Hepatocyte (in vitro differentiated cells): ENCODE results near the gene GUCY2F. TPM values are rescaled to one million over a fixed set of nuclear protein-coding genes. Genes with fewer than 3 reads are reported as not detected.
A peak's percentile ranks its signal among the peaks of the same experiment; 100 is the strongest.

Source experiments
- DNase-seq: peaks from one replicate; pipeline ENCODE4 v3.0.0-alpha.2; 2016; ENCODE audit warnings: low spot score
- H2AFZ ChIP-seq: fragments of 200-600 bp; sonication (generic); 2 replicates; pipeline ENCODE4 v1.6.0; 2016; ENCODE audit warnings: antibody characterized with exemption, mild to moderate bottlenecking
- H3K27ac ChIP-seq: fragments of 200-600 bp; sonication (generic); 2 replicates; pipeline ENCODE4 v1.5.1; 2016; ENCODE audit warnings: mild to moderate bottlenecking
- H3K27me3 ChIP-seq: fragments of 200-600 bp; sonication (generic); 2 replicates; pipeline ENCODE4 v1.6.1; 2016
- H3K36me3 ChIP-seq: fragments of 200-600 bp; sonication (generic); replicated peaks from 2 replicates; pipeline ENCODE4 v1.5.1; 2016; ENCODE audit warnings: low read depth; ENCODE audit not compliant: insufficient read depth
- H3K4me1 ChIP-seq: fragments of 200-600 bp; sonication (generic); 2 replicates; pipeline ENCODE4 v1.5.1; 2016; ENCODE audit warnings: mild to moderate bottlenecking, moderate library complexity; ENCODE audit not compliant: insufficient read depth
- H3K4me2 ChIP-seq: fragments of 200-600 bp; sonication (generic); 2 replicates; pipeline ENCODE4 v1.6.0; 2016
- H3K4me3 ChIP-seq: fragments of 200-600 bp; sonication (generic); 2 replicates; pipeline ENCODE4 v1.5.1; 2016; ENCODE audit warnings: mild to moderate bottlenecking
- H3K79me2 ChIP-seq: fragments of 200-600 bp; sonication (generic); 2 replicates; pipeline ENCODE4 v1.6.0; 2017; ENCODE audit warnings: mild to moderate bottlenecking
- H3K9me2 ChIP-seq: fragments of 200-600 bp; sonication (generic); replicated peaks from 2 replicates; pipeline ENCODE4 v1.6.0; 2017; ENCODE audit warnings: mild to moderate bottlenecking; ENCODE audit not compliant: insufficient read depth
- H3K9me3 ChIP-seq: fragments of 200-600 bp; sonication (generic); 2 replicates; pipeline ENCODE4 v1.5.1; 2016; ENCODE audit warnings: low read depth, mild to moderate bottlenecking
- H4K20me1 ChIP-seq: fragments of 200-600 bp; sonication (generic); 2 replicates; pipeline ENCODE4 v1.6.0; 2016; ENCODE audit warnings: mild to moderate bottlenecking; ENCODE audit not compliant: insufficient read depth, poor library complexity, severe bottlenecking
- EZH2 ChIP-seq: fragments of 200-600 bp; sonication (generic); IDR thresholded peaks from 2 replicates; pipeline ENCODE4 v1.6.1; 2016; ENCODE audit warnings: antibody characterized with exemption, mild to moderate bottlenecking, borderline replicate concordance
- EZH2phosphoT487 ChIP-seq: fragments of 200-600 bp; sonication (generic); IDR thresholded peaks from one replicate; pipeline ENCODE4 v1.6.1; 2018; ENCODE audit warnings: antibody characterized with exemption, mild to moderate bottlenecking, low read depth, moderate library complexity; ENCODE audit not compliant: unreplicated experiment, severe bottlenecking
- WGBS: methylation state at CpG from one replicate; pipeline ENCODE4 v1.1.6; 2016; ENCODE audit warnings: low lambda C conversion rate; ENCODE audit errors: missing lambda C conversion rate; 5-methylcytosine and 5-hydroxymethylcytosine counted together
- polyA plus RNA-seq: library from polyadenylated mRNA; unstranded; fragments of >200 nt; fragmentation: Nextera tagmentation; extraction: Ambion mirVana; gene quantifications from 2 replicates; pipeline ENCODE4 v1.2.1, GENCODE V29; 2016
- total RNA-seq: library from RNA; depleted of rRNA; stranded (reverse); fragments of >200 nt; gene quantifications from 2 replicates; pipeline ENCODE4 v1.2.3, GENCODE V29; 2014
- TF ChIP-seq, protein P1 (sequence below): fragments of 200-600 bp; sonication (generic); IDR thresholded peaks from 2 replicates; pipeline ENCODE4 v1.5.1; 2016; ENCODE audit warnings: antibody characterized with exemption, mild to moderate bottlenecking; ENCODE audit not compliant: poor library complexity

The GUCY2F gene
- total and polyA plus RNA-seq, 2 experiments from 2014 or later: not detected

DNA sequence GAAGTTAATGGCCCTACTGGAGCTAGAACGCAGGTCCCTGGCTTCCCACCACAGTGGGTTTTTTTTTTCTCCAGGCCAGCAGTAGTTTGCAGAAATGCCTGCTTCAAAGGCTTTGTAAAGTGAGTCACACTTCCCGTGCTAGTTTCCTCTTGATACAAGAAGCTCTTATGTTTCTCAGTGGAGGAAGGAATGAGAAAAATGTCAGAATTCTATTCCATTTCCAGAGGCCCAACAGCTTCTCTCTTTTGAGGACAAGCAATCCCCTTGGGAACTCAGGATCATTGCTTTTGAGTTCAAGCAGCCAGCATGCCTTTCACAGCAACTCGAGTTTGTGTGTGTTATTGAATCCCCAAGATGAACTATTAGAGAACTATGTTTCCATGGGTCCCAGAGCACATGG is 134.3 kb downstream of the GUCY2F start:
- no peaks in the 10 kb centered on the region for H3K27me3 ChIP-seq
- H2AFZ ChIP-seq: no peak overlapping the region
- H3K4me3 ChIP-seq: no peak overlapping the region
- no peaks in the 10 kb centered on the region for H3K9me2 ChIP-seq
- TF ChIP-seq EZH2phosphoT487: no peak
- TF ChIP-seq, protein P1, sequence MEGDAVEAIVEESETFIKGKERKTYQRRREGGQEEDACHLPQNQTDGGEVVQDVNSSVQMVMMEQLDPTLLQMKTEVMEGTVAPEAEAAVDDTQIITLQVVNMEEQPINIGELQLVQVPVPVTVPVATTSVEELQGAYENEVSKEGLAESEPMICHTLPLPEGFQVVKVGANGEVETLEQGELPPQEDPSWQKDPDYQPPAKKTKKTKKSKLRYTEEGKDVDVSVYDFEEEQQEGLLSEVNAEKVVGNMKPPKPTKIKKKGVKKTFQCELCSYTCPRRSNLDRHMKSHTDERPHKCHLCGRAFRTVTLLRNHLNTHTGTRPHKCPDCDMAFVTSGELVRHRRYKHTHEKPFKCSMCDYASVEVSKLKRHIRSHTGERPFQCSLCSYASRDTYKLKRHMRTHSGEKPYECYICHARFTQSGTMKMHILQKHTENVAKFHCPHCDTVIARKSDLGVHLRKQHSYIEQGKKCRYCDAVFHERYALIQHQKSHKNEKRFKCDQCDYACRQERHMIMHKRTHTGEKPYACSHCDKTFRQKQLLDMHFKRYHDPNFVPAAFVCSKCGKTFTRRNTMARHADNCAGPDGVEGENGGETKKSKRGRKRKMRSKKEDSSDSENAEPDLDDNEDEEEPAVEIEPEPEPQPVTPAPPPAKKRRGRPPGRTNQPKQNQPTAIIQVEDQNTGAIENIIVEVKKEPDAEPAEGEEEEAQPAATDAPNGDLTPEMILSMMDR: no peak
- no peak for TF ChIP-seq EZH2
- peaks cover 17% of the 10 kb centered on the region for H3K4me1 ChIP-seq
- H4K20me1 ChIP-seq: no peaks in the 10 kb centered on the region
- H3K79me2 ChIP-seq: no peaks in the 10 kb centered on the region
- H3K27ac ChIP-seq: peak overlapping the region; percentile 67
- DNase-seq: peak; percentile 58
- WGBS: 26% methylated on average over 3 of the region's 3 CpGs
- no peaks in the 10 kb centered on the region for H3K9me3 ChIP-seq
- H3K4me2 ChIP-seq: no peak overlapping the region
- no peaks in the 10 kb centered on the region for H3K36me3 ChIP-seq

DNA sequence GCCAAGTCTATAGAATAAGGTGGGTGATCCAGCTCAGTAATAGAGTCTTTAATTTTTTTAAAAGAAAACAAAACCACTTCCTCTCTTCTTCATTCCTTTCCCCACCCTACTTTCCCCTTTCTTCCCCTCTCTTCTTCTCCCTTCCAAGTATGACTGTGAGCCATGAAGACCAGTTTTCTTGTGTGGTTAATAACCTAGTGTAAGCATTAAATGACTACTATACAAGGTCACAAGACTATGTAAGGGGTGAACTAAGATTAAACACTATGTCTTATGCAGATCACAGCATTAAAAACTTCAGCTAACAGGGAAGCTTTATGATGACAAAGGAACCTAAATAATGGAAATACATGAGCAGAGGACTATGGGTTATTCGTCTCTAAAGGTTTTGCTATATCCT is 135.4 kb downstream of the GUCY2F start:
- Histone ChIP-seq H3K9me2 (no peaks in the 10 kb centered on the region), H3K9me3 (no peaks in the 10 kb centered on the region), H4K20me1 (no peaks in the 10 kb centered on the region), H3K27me3 (no peaks in the 10 kb centered on the region), H3K27ac (no peak overlapping the region), H2AFZ (no peak overlapping the region), H3K4me1 (peaks cover 6% of the 10 kb centered on the region), H3K79me2 (no peaks in the 10 kb centered on the region), H3K4me3 (no peak overlapping the region), H3K36me3 (no peaks in the 10 kb centered on the region), H3K4me2 (no peak overlapping the region)
- 58% methylated on average over 1 of the region's 1 CpG for WGBS
- TF ChIP-seq, protein P1: no peak
- TF ChIP-seq EZH2 (no peak), EZH2phosphoT487 (no peak)
- no peak for DNase-seq

DNA sequence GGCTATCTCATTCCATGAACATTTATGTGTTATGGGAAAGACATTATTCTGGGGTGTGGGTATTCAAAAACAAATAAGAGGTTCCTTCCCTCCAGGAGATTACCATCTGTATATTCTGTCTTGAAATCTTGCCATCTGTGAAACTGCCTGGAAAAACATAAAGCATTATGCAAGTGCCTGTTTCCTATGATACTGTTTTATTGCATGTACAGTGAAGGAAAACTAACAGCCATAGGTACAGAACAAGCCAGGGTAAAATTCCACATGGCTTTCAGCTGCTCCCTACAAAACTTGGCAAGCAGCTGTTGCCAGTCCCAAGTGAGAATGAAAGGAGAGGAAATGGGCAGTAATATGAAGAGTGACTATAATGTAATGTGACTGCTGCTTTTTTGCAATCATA is 136.0 kb downstream of the GUCY2F start:
- no peaks in the 10 kb centered on the region for H3K79me2 ChIP-seq
- H4K20me1 ChIP-seq: no peaks in the 10 kb centered on the region
- no peak overlapping the region for H3K4me2 ChIP-seq
- DNase-seq: peak; percentile 6
- H3K36me3 ChIP-seq: no peaks in the 10 kb centered on the region
- H3K9me2 ChIP-seq: no peaks in the 10 kb centered on the region
- H2AFZ ChIP-seq: no peak overlapping the region
- H3K9me3 ChIP-seq: no peaks in the 10 kb centered on the region
- peaks cover 3% of the 10 kb centered on the region for H3K4me1 ChIP-seq
- no peak overlapping the region for H3K4me3 ChIP-seq
- H3K27me3 ChIP-seq: no peaks in the 10 kb centered on the region
- TF ChIP-seq EZH2 (no peak), EZH2phosphoT487 (no peak)
- TF ChIP-seq, protein P1: no peak
- H3K27ac ChIP-seq: no peak overlapping the region

DNA sequence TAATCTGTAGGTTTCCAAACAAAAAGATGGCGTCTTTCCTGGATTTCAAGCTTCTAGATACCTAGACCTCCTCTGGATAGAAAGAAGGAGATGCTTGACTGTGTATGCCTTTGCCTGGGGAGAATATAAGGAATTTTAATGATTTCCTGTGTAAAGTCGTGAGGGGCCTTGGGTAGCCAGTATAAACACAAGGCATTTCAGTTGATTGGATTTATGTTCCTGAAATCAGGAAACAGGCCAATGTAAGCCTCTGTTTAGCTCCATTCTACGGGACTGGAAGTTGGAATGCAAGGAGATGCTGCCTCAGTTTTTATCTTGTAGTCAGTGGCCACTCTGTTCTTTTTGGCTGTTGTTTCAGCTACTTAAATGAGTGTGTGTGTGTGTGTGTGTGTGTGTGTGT is 137.2 kb downstream of the GUCY2F start:
- Histone ChIP-seq H3K27me3 (no peaks in the 10 kb centered on the region), H4K20me1 (no peaks in the 10 kb centered on the region), H3K4me1 (peaks cover 3% of the 10 kb centered on the region), H3K9me2 (no peaks in the 10 kb centered on the region), H3K36me3 (no peaks in the 10 kb centered on the region), H3K4me2 (no peak overlapping the region), H3K27ac (no peak overlapping the region), H3K4me3 (no peak overlapping the region), H3K79me2 (no peaks in the 10 kb centered on the region), H3K9me3 (no peaks in the 10 kb centered on the region), H2AFZ (no peak overlapping the region)
- TF ChIP-seq EZH2: no peak
- TF ChIP-seq, protein P1: no peak
- no peak for TF ChIP-seq EZH2phosphoT487
- no peak for DNase-seq
- 40% methylated on average over 3 of the region's 3 CpGs for WGBS
